PC-3 (cell line): Measurements from ENCODE around the gene SNRPN. TPM values are rescaled to one million over a fixed set of nuclear protein-coding genes. Genes with fewer than 3 reads are reported as not detected.
"Not testable (repeated sequence)": the region's sequence is repeated elsewhere in the genome, so short reads cannot be mapped to it uniquely, and the experiment has no call there.

Experiments used
- ATAC-seq: fragments of 200-7000 bp; cut with Tn5 transposase; 2 replicates; pipeline ENCODE4 v1.9.1; 2020; ENCODE audit warnings: mild to moderate bottlenecking, moderate library complexity
- BruUV-seq: library from RNA; stranded (reverse); fragments of 400-500 nt; replicated peaks from 2 replicates; lab custom pipeline; 2021; lab: Mats Ljungman, UMichigan
- CTCF ChIA-PET: fragments of 300-600 bp; sonication (Branson Sonifier 250); formaldehyde crosslinking; loops from one replicate; lab custom pipeline; 2022; ENCODE audit warnings: antibody characterized with exemption; lab: Charles Lee
- POLR2A ChIA-PET: fragments of 300-600 bp; sonication (Branson Sonifier 250); formaldehyde crosslinking; loops from one replicate; lab custom pipeline; 2022; ENCODE audit warnings: antibody characterized with exemption; ENCODE audit not compliant: unreplicated experiment; lab: Charles Lee
- DNase-seq: peaks from one replicate; pipeline ENCODE4 v3.0.0-alpha.2; 2015
- H2AFZ ChIP-seq: fragments of 300-600 bp; sonication (generic); 2 replicates; pipeline ENCODE4 v1.6.0; 2016; ENCODE audit warnings: antibody characterized with exemption, low read length
- H3F3A ChIP-seq: fragments of 300-600 bp; sonication (generic); one replicate; pipeline ENCODE4 v1.6.0; 2017; ENCODE audit warnings: antibody characterized with exemption, low read length, control low read depth, mild to moderate bottlenecking; ENCODE audit not compliant: unreplicated experiment
- H3K27ac ChIP-seq: fragments of 300-600 bp; sonication (generic); 2 replicates; pipeline ENCODE4 v1.5.1; 2016; ENCODE audit warnings: mild to moderate bottlenecking, low read length
- H3K27me3 ChIP-seq: fragments of 300-600 bp; sonication (generic); 2 replicates; pipeline ENCODE4 v1.6.1; 2016; ENCODE audit warnings: low read length, mixed read lengths
- H3K36me3 ChIP-seq: fragments of 300-600 bp; sonication (generic); 2 replicates; pipeline ENCODE4 v1.6.1; 2016; ENCODE audit warnings: low read depth, mixed run types, low read length, mixed read lengths
- H3K4me1 ChIP-seq: fragments of 300-600 bp; sonication (generic); 2 replicates; pipeline ENCODE4 v1.5.1; 2016; ENCODE audit warnings: low read length; ENCODE audit not compliant: insufficient read depth
- H3K4me2 ChIP-seq: fragments of 300-600 bp; sonication (generic); 2 replicates; pipeline ENCODE4 v1.6.0; 2016; ENCODE audit warnings: low read length
- H3K4me3 ChIP-seq: fragments of 300-600 bp; sonication (generic); 2 replicates; pipeline ENCODE4 v1.5.1; 2016; ENCODE audit warnings: mild to moderate bottlenecking, low read length, mixed read lengths
- H3K79me2 ChIP-seq: fragments of 300-600 bp; sonication (generic); 2 replicates; pipeline ENCODE4 v1.6.1; 2017; ENCODE audit warnings: low read length, mixed read lengths
- H3K9ac ChIP-seq: fragments of 300-600 bp; sonication (generic); 2 replicates; pipeline ENCODE4 v1.6.0; 2016; ENCODE audit warnings: mild to moderate bottlenecking, low read length
- H3K9me2 ChIP-seq: fragments of 300-600 bp; sonication (generic); replicated peaks from 2 replicates; pipeline ENCODE4 v1.6.1; 2016; ENCODE audit warnings: mixed run types, low read length, mixed read lengths
- H3K9me3 ChIP-seq: fragments of 300-600 bp; sonication (generic); 2 replicates; pipeline ENCODE4 v1.6.1; 2016; ENCODE audit warnings: low read length, mixed read lengths
- H4K20me1 ChIP-seq: fragments of 300-600 bp; sonication (generic); 2 replicates; pipeline ENCODE4 v1.6.1; 2016; ENCODE audit warnings: low read length, mixed read lengths
- CTCF ChIP-seq: fragments of 300-600 bp; sonication (generic); conservative IDR thresholded peaks from 2 replicates; pipeline ENCODE4 v1.5.1; 2017; ENCODE audit warnings: antibody characterized with exemption, low read depth, mild to moderate bottlenecking, low read length
- EZH2 ChIP-seq: fragments of 300-600 bp; sonication (generic); IDR thresholded peaks from one replicate; pipeline ENCODE4 v1.6.1; 2017; ENCODE audit warnings: antibody characterized with exemption, mild to moderate bottlenecking, low read length; ENCODE audit not compliant: unreplicated experiment
- EZH2phosphoT487 ChIP-seq: fragments of 300-600 bp; sonication (generic); IDR thresholded peaks from 2 replicates; pipeline ENCODE4 v1.6.1; 2018; ENCODE audit warnings: mild to moderate bottlenecking, antibody characterized with exemption, low read length, borderline replicate concordance
- intact Hi-C: fragments of 100-400 bp; cut with micrococcal nuclease; formaldehyde crosslinking; loops from 2 replicates; pipeline ENCODE4 v1.9.0; 2023
- total RNA-seq: library from RNA; depleted of rRNA; stranded (reverse); fragments of >200 nt; gene quantifications from 2 replicates; pipeline ENCODE4 v1.2.3, GENCODE V29; 2014

The SNRPN gene
- total RNA-seq, 1 experiment from 2014 or later = 139 TPM

GRCh38 chr15:24966364-24967103 is 11.7 kb downstream of the SNRPN start:
- Histone ChIP-seq H3K4me2 (no peak overlapping the region), H3K79me2 (peaks cover 12% of the 10 kb centered on the region), H3K27ac (peak overlapping the region; percentile 34), H3K4me1 (peaks cover 6% of the 10 kb centered on the region; the same call in 1 of the 2 replicates), H3K9me2 (no peaks in the 10 kb centered on the region), H3K4me3 (no peak overlapping the region), H3K36me3 (peaks cover 10% of the 10 kb centered on the region), H2AFZ (no peak overlapping the region), H3K9ac (no peak overlapping the region), H3K27me3 (no peaks in the 10 kb centered on the region), H4K20me1 (no peaks in the 10 kb centered on the region), H3K9me3 (no peaks in the 10 kb centered on the region), H3F3A (no peaks in the 10 kb centered on the region)
- no peak for TF ChIP-seq CTCF
- TF ChIP-seq EZH2phosphoT487 = no peak
- no peak for TF ChIP-seq EZH2
- CTCF ChIA-PET = no interaction called here
- intact Hi-C loops = no loop called here
- no TSS peak for BruUV-seq
- ATAC-seq = no peak
- peak; percentile 49 for DNase-seq
- POLR2A ChIA-PET = no interaction called here

GRCh38 chr15:24971052-24971451 is 16.3 kb downstream of the SNRPN start:
- POLR2A ChIA-PET = no interaction called here
- Histone ChIP-seq H4K20me1 (no peaks in the 10 kb centered on the region), H3K79me2 (no peaks in the 10 kb centered on the region), H3K27ac (no peak overlapping the region), H3K36me3 (peaks cover 10% of the 10 kb centered on the region), H3K9me2 (no peaks in the 10 kb centered on the region), H3K9me3 (peaks cover 7% of the 10 kb centered on the region; the same call in 1 of the 2 replicates), H3K4me1 (peaks cover 9% of the 10 kb centered on the region), H3F3A (no peaks in the 10 kb centered on the region), H3K9ac (no peak overlapping the region), H2AFZ (no peak overlapping the region), H3K4me2 (no peak overlapping the region), H3K4me3 (no peak overlapping the region), H3K27me3 (no peaks in the 10 kb centered on the region)
- ATAC-seq (no peak), DNase-seq (no peak)
- intact Hi-C loops = no loop called here
- CTCF ChIA-PET = no interaction called here
- BruUV-seq = no TSS peak
- TF ChIP-seq EZH2 = no peak
- no peak for TF ChIP-seq CTCF
- TF ChIP-seq EZH2phosphoT487 = no peak

- Histone ChIP-seq H3K36me3 (peaks cover 10% of the 10 kb centered on the region), H2AFZ (no peak overlapping the region), H3K79me2 (no peaks in the 10 kb centered on the region), H3K27ac (no peak overlapping the region), H4K20me1 (no peaks in the 10 kb centered on the region), H3F3A (no peaks in the 10 kb centered on the region), H3K9me2 (no peaks in the 10 kb centered on the region), H3K4me3 (no peak overlapping the region), H3K9ac (no peak overlapping the region), H3K9me3 (peaks cover 7% of the 10 kb centered on the region; the same call in 1 of the 2 replicates), H3K27me3 (no peaks in the 10 kb centered on the region), H3K4me2 (no peak overlapping the region), H3K4me1 (peaks cover 14% of the 10 kb centered on the region)
- ChIA-PET CTCF (no interaction called here), POLR2A (no interaction called here)
- intact Hi-C loops = no loop called here
- no TSS peak for BruUV-seq
- TF ChIP-seq EZH2phosphoT487 (no peak), EZH2 (no peak), CTCF (no peak)
- DNase-seq (no peak), ATAC-seq (no peak)
Observed at GRCh38 chr15:24971772-24972171, 17.0 kb downstream of the SNRPN start.

- ATAC-seq, H2AFZ ChIP-seq, POLR2A ChIA-PET, H4K20me1 ChIP-seq, H3K9me2 ChIP-seq, H3K27ac ChIP-seq, BruUV-seq, H3K4me2 ChIP-seq, CTCF ChIA-PET, H3K27me3 ChIP-seq, intact Hi-C loops, H3K9me3 ChIP-seq, H3F3A ChIP-seq, H3K4me3 ChIP-seq, H3K79me2 ChIP-seq, DNase-seq, H3K9ac ChIP-seq: not testable (repeated sequence)
- Histone ChIP-seq H3K4me1 (peaks cover 16% of the 10 kb centered on the region), H3K36me3 (peaks cover 13% of the 10 kb centered on the region)
Observed at GRCh38 chr15:24972707-24973106, 17.9 kb downstream of the SNRPN start.
